Neural cell (in vitro differentiated cells): Measurements from ENCODE around the gene GATC. TPM values are rescaled to one million over a fixed set of nuclear protein-coding genes. Genes with fewer than 3 reads are reported as not detected.

Experiments used
- H2AFZ ChIP-seq: fragments of 200-600, 300-800 bp; sonication (generic), shearing (Covaris generic); 2 replicates; pipeline ENCODE4 v1.6.0; 2014; ENCODE audit warnings: low read depth, mild to moderate bottlenecking, antibody characterized with exemption, low read length, moderate library complexity
- H3F3A ChIP-seq: fragments of 200-600 bp; shearing (Covaris generic); 2 replicates; pipeline ENCODE4 v1.6.1; 2016; ENCODE audit warnings: mild to moderate bottlenecking, moderate library complexity, mixed read lengths, antibody characterized with exemption, low read length; ENCODE audit not compliant: insufficient read depth, poor library complexity, severe bottlenecking
- H3K27ac ChIP-seq: fragments of 200-600, 300-800 bp; sonication (generic), shearing (Covaris generic); 2 replicates; pipeline ENCODE4 v1.5.1; 2014; ENCODE audit warnings: mild to moderate bottlenecking, low read length, moderate library complexity
- H3K27me3 ChIP-seq: fragments of 300-800, 200-600 bp; sonication (generic), shearing (Covaris generic); 2 replicates; pipeline ENCODE4 v1.6.0; 2014; ENCODE audit warnings: mild to moderate bottlenecking, low read depth, low read length, moderate library complexity; ENCODE audit not compliant: insufficient read depth
- H3K36me3 ChIP-seq: fragments of 300-800, 200-600 bp; sonication (generic), shearing (Covaris generic); 2 replicates; pipeline ENCODE4 v1.5.1; 2014; ENCODE audit warnings: mild to moderate bottlenecking, antibody characterized with exemption, low read length, moderate library complexity; ENCODE audit not compliant: insufficient read depth
- H3K4me2 ChIP-seq: fragments of 300-800, 200-600 bp; sonication (generic), shearing (Covaris generic); 2 replicates; pipeline ENCODE4 v1.6.0; 2014; ENCODE audit warnings: mild to moderate bottlenecking, low read length
- H3K4me3 ChIP-seq: fragments of 300-800, 200-600 bp; sonication (generic), shearing (Covaris generic); 2 replicates; pipeline ENCODE4 v1.5.1; 2014; ENCODE audit warnings: mild to moderate bottlenecking, low read length, moderate library complexity
- H3K79me2 ChIP-seq: fragments of 200-600 bp; shearing (Covaris generic); replicated peaks from 2 replicates; pipeline ENCODE4 v1.6.0; 2014; ENCODE audit warnings: mild to moderate bottlenecking, low read length, moderate library complexity; ENCODE audit not compliant: insufficient read depth
- H3K9ac ChIP-seq: fragments of 300-800, 200-600 bp; sonication (generic), shearing (Covaris generic); 2 replicates; pipeline ENCODE4 v1.6.1; 2016; ENCODE audit warnings: mild to moderate bottlenecking, low read length, mixed read lengths
- H3K9me2 ChIP-seq: fragments of 200-600 bp; shearing (Covaris generic); 2 replicates; pipeline ENCODE4 v1.6.1; 2016; ENCODE audit warnings: mild to moderate bottlenecking, low read length, mixed read lengths; ENCODE audit not compliant: insufficient read depth
- H3K9me3 ChIP-seq: fragments of 200-600, 300-800 bp; sonication (generic), shearing (Covaris generic); 2 replicates; pipeline ENCODE4 v1.6.1; 2016; ENCODE audit warnings: mild to moderate bottlenecking, mixed run types, low read length, moderate library complexity, mixed read lengths
- H4K20me1 ChIP-seq: fragments of 200-600 bp; shearing (Covaris generic); 2 replicates; pipeline ENCODE4 v1.6.1; 2016; ENCODE audit warnings: mild to moderate bottlenecking, mixed run types; ENCODE audit not compliant: insufficient read depth
- EP300 ChIP-seq: fragments of 450-650 bp; conservative IDR thresholded peaks from 2 replicates; pipeline ENCODE4 v1.6.1; 2014; ENCODE audit warnings: antibody characterized with exemption, mild to moderate bottlenecking, moderate library complexity; ENCODE audit not compliant: poor library complexity, severe bottlenecking
- EZH2 ChIP-seq: fragments of 200-600, 300-800 bp; shearing (Covaris generic), sonication (generic); IDR thresholded peaks from 2 replicates; pipeline ENCODE4 v1.6.1; 2014; ENCODE audit warnings: antibody characterized with exemption, low read length, borderline replicate concordance, mild to moderate bottlenecking; ENCODE audit not compliant: insufficient read depth, poor library complexity, severe bottlenecking
- MXI1 ChIP-seq: fragments of 450-650 bp; conservative IDR thresholded peaks from 2 replicates; pipeline ENCODE4 v1.6.1; 2014; ENCODE audit warnings: antibody characterized with exemption, mild to moderate bottlenecking; ENCODE audit not compliant: poor library complexity, severe bottlenecking
- POLR2AphosphoS5 ChIP-seq: IDR thresholded peaks from 2 replicates; pipeline ENCODE4 v1.6.1; 2012
- RAD21 ChIP-seq: fragments of 450-650 bp; conservative IDR thresholded peaks from 2 replicates; pipeline ENCODE4 v1.6.1; 2014; ENCODE audit warnings: antibody characterized with exemption, mild to moderate bottlenecking, moderate library complexity
- SMC3 ChIP-seq: fragments of 450-650 bp; conservative IDR thresholded peaks from 2 replicates; pipeline ENCODE4 v1.6.1; 2014; ENCODE audit warnings: antibody characterized with exemption, mild to moderate bottlenecking, moderate library complexity; ENCODE audit not compliant: poor library complexity
- TAF1 ChIP-seq: IDR thresholded peaks from 2 replicates; pipeline ENCODE4 v1.6.1; 2012; ENCODE audit warnings: low read depth
- polyA plus RNA-seq: library from polyadenylated mRNA; depleted of rRNA; stranded (reverse); fragments of >200 nt; gene quantifications from 2 replicates; pipeline ENCODE4 v1.2.3, GENCODE V29; 2014
- TF ChIP-seq, protein P1 (sequence below): IDR thresholded peaks from 2 replicates; pipeline ENCODE4 v1.6.1; 2012; ENCODE audit warnings: borderline replicate concordance
- TF ChIP-seq, protein P2 (sequence below): fragments of 450-650 bp; IDR thresholded peaks from 2 replicates; pipeline ENCODE4 v1.5.1; 2014; ENCODE audit warnings: antibody characterized with exemption, mild to moderate bottlenecking, moderate library complexity; ENCODE audit not compliant: poor library complexity, severe bottlenecking

The GATC gene
- polyA plus RNA-seq, 1 donor from 2014 or later: 45.3 TPM

DNA sequence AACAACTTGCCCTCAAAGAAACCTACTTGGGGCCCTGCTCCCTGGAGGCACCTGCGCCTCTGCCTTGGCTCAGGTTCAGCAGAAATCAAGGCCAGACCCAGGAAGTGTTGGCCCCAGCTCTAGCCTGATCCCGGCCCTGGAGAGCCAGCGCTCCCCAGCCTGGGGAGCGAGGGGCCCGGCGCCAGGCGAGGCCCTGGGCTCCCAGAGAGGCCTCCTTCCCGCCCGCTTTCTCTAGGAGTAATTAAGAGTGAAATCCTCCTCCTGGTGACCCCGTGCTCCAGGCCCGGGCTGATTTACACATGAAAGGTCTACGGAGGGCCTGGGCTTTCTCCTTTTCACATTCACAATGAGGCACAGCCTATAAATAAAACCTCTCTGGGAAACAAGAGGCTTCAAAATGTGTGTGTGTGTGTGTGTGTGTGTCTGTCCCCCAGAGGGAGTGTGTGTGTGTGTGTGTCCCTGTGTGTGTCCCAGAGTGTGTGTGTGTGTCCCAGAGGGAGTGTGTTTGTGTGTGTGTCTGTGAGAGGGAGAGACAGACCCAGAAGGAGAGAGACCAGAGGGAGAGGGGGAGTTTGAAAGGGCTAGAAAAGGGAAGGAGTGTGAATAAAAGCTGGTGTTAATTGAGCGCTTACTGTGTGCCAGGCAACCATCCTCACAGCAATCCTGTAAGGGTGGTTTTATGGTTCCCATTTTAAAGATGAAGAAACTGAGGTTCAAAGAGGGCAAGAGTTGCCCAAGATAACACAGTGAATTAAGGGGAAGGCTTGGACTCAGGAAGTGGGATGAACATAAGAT is 32.1 kb upstream of the GATC start:
- Histone ChIP-seq H3K36me3 (no peaks in the 10 kb centered on the region), H3K79me2 (no peaks in the 10 kb centered on the region), H3F3A (no peaks in the 10 kb centered on the region), H4K20me1 (no peaks in the 10 kb centered on the region), H3K9me3 (no peaks in the 10 kb centered on the region), H3K27me3 (no peaks in the 10 kb centered on the region), H2AFZ (peak overlapping the region; percentile 33), H3K4me2 (no peak overlapping the region), H3K9ac (peak overlapping the region; percentile 3), H3K27ac (no peak overlapping the region), H3K4me3 (no peak overlapping the region), H3K9me2 (no peaks in the 10 kb centered on the region)
- TF ChIP-seq RAD21 (no peak), SMC3 (no peak), POLR2AphosphoS5 (no peak), EP300 (no peak), MXI1 (no peak), EZH2 (no peak), TAF1 (no peak)
- TF ChIP-seq, protein P1, sequence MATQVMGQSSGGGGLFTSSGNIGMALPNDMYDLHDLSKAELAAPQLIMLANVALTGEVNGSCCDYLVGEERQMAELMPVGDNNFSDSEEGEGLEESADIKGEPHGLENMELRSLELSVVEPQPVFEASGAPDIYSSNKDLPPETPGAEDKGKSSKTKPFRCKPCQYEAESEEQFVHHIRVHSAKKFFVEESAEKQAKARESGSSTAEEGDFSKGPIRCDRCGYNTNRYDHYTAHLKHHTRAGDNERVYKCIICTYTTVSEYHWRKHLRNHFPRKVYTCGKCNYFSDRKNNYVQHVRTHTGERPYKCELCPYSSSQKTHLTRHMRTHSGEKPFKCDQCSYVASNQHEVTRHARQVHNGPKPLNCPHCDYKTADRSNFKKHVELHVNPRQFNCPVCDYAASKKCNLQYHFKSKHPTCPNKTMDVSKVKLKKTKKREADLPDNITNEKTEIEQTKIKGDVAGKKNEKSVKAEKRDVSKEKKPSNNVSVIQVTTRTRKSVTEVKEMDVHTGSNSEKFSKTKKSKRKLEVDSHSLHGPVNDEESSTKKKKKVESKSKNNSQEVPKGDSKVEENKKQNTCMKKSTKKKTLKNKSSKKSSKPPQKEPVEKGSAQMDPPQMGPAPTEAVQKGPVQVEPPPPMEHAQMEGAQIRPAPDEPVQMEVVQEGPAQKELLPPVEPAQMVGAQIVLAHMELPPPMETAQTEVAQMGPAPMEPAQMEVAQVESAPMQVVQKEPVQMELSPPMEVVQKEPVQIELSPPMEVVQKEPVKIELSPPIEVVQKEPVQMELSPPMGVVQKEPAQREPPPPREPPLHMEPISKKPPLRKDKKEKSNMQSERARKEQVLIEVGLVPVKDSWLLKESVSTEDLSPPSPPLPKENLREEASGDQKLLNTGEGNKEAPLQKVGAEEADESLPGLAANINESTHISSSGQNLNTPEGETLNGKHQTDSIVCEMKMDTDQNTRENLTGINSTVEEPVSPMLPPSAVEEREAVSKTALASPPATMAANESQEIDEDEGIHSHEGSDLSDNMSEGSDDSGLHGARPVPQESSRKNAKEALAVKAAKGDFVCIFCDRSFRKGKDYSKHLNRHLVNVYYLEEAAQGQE: no peak
- TF ChIP-seq, protein P2, sequence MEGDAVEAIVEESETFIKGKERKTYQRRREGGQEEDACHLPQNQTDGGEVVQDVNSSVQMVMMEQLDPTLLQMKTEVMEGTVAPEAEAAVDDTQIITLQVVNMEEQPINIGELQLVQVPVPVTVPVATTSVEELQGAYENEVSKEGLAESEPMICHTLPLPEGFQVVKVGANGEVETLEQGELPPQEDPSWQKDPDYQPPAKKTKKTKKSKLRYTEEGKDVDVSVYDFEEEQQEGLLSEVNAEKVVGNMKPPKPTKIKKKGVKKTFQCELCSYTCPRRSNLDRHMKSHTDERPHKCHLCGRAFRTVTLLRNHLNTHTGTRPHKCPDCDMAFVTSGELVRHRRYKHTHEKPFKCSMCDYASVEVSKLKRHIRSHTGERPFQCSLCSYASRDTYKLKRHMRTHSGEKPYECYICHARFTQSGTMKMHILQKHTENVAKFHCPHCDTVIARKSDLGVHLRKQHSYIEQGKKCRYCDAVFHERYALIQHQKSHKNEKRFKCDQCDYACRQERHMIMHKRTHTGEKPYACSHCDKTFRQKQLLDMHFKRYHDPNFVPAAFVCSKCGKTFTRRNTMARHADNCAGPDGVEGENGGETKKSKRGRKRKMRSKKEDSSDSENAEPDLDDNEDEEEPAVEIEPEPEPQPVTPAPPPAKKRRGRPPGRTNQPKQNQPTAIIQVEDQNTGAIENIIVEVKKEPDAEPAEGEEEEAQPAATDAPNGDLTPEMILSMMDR: no peak

DNA sequence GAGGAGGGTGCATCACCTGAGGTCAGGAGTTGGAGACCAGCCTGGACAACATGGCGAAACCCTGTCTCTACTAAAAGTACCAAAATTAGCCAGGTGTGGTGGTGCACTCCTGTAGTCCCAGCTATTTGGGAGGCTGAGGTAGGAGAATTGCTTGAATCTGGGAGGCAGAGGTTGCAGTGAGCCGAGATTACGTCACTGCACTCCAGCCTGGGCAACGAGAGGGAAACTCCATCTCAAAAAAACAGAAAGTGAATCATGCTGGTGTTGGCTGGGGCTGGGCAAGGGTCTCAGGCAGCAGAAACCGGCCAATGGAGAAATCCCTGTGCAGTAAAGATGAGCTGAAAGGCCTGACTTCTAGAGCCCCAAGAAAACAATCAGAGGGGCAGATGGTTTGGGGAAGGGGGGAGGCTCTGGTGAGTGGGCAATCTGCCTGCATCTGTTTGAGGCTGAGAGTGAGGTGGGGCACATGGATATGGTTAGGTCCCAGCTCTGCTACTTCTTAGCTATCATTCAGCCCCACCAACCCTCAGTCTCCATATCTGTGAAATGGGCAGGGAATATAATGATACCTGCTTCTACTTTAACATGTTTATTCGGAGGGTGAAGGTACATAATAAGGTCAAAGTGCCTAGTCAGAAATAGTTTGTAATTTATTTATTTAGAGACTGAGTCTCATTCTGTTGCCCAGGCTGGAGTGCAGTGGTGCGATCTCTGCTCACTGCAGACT is 29.6 kb upstream of the GATC start:
- Histone ChIP-seq H3F3A (no peaks in the 10 kb centered on the region), H3K79me2 (no peaks in the 10 kb centered on the region), H3K9me3 (no peaks in the 10 kb centered on the region), H3K36me3 (no peaks in the 10 kb centered on the region), H3K4me3 (no peak overlapping the region), H3K9me2 (no peaks in the 10 kb centered on the region), H4K20me1 (no peaks in the 10 kb centered on the region), H3K9ac (no peak overlapping the region), H3K27ac (no peak overlapping the region), H3K4me2 (no peak overlapping the region), H2AFZ (no peak overlapping the region), H3K27me3 (no peaks in the 10 kb centered on the region)
- TF ChIP-seq, protein P2: no peak
- TF ChIP-seq EP300 (no peak), RAD21 (no peak), EZH2 (no peak), SMC3 (no peak), TAF1 (no peak), MXI1 (no peak), POLR2AphosphoS5 (no peak)
- TF ChIP-seq, protein P1: no peak
